K562 (cell line): ENCODE results near the gene OOSP4A. TPM values are rescaled to one million over a fixed set of nuclear protein-coding genes. Genes with fewer than 3 reads are reported as not detected.

ENCODE experiments used
- CHD1 ChIP-seq: fragments of 200-600 bp; sonication (generic); IDR thresholded peaks from one replicate; pipeline ENCODE4 v1.6.1; 2012; ENCODE audit warnings: mild to moderate bottlenecking, moderate library complexity, low read length, inconsistent platforms
- RBM14 ChIP-seq: fragments of 200-400 bp; formaldehyde crosslinking; IDR thresholded peaks from 2 replicates; pipeline ENCODE4 v1.6.1; 2018; ENCODE audit warnings: low read depth, mild to moderate bottlenecking, low read length, moderate library complexity, borderline replicate concordance; ENCODE audit not compliant: insufficient read depth
- SMAD3 ChIP-seq: fragments of 450-650 bp; formaldehyde crosslinking; conservative IDR thresholded peaks from 2 replicates; pipeline ENCODE4 v1.4.0; 2020; ENCODE audit warnings: mild to moderate bottlenecking
- ZNF12 ChIP-seq: sonication (generic); formaldehyde crosslinking; IDR thresholded peaks from 2 replicates; pipeline ENCODE4 v1.4.0; 2020; ENCODE audit warnings: mild to moderate bottlenecking, missing genetic modification reagents
- ZNF407 ChIP-seq: fragments of 450-650 bp; IDR thresholded peaks from 2 replicates; pipeline ENCODE4 v1.6.1; 2016; ENCODE audit warnings: low read depth
- ZSCAN29 ChIP-seq: fragments of 450-650 bp; IDR thresholded peaks from 2 replicates; pipeline ENCODE4 v1.6.1; 2017
- polyA plus RNA-seq, 8 experiments: library from polyadenylated mRNA; depleted of rRNA in 4 of 8; stranded (reverse) in 5 of 8; unstranded in 3 of 8; fragments of >200 nt; fragmentation: Nextera tagmentation in 2 of 8; fragmentation: Illumina TruSeq in 1 of 8; extraction: Ambion mirVana in 2 of 8; extraction: Trizol in 1 of 8; gene quantifications; 2 replicates each; pipeline versions ENCODE4 v1.2.1 to v1.2.3, GENCODE V29; 2011 to 2014; ENCODE audit warnings: inconsistent platforms in 1 of 8, missing spikeins in 1 of 8
- total RNA-seq, 7 experiments: library from RNA; depleted of rRNA in 6 of 7; stranded (reverse); fragments of >200 nt in 6 of 7; fragmentation: Illumina TruSeq in 2 of 7; extraction: Trizol in 2 of 7; gene quantifications; 2 replicates each; pipeline versions ENCODE4 v1.2.1 to v1.2.3, GENCODE V29; 2011 to 2021; ENCODE audit warnings: low replicate concordance in 1 of 7

The OOSP4A gene
- total and polyA plus RNA-seq, 9 of the 15 experiments (the other 6 are each of a cell fraction or from before 2014, with no cell fraction given), result 0.40 to 2.4 (median 0.74) TPM; not detected in 2

GRCh38 chr11:59997800-59998199 is 34.0 kb downstream of the OOSP4A start (continued):
- TF ChIP-seq ZNF407, result no peak
- no peak for TF ChIP-seq SMAD3 (CRISPR knock-in tag)
- TF ChIP-seq CHD1, result no peak
- no peak for TF ChIP-seq ZSCAN29
- no peak for TF ChIP-seq RBM14
- no peak for TF ChIP-seq ZNF12
